Urothelium cell line (cell line): ENCODE results near the gene GPLD1.
"Not testable (repeated sequence)": the region's sequence is repeated elsewhere in the genome, so short reads cannot be mapped to it uniquely, and the experiment has no call there.

Source experiments
- DNase-seq: peaks from one replicate; pipeline ENCODE4 v3.0.0; 2011; ENCODE audit warnings: low spot score, mixed read lengths
- FAIRE-seq: peaks from 2 replicates; lab custom pipeline; 2011; peaks lifted over from hg19 to GRCh38; lab: Jason Lieb, UNC

Gene GPLD1

GRCh38 chr6:24489470-24489869, at the start of gene GPLD1:
Gene GPLD1 (minus strand): TSS chr6:24489578. CDS start chr6:24489511, 67 bp downstream.
- DNase-seq (no peak), FAIRE-seq (no peak)

- DNase-seq (no peak), FAIRE-seq (no peak)
Observed at GRCh38 chr6:24537771-24538385, 48.5 kb upstream of the GPLD1 start.

- no peak for DNase-seq
- FAIRE-seq, result no peak
Observed at GRCh38 chr6:24537082-24537699, 47.8 kb upstream of the GPLD1 start.

DNA sequence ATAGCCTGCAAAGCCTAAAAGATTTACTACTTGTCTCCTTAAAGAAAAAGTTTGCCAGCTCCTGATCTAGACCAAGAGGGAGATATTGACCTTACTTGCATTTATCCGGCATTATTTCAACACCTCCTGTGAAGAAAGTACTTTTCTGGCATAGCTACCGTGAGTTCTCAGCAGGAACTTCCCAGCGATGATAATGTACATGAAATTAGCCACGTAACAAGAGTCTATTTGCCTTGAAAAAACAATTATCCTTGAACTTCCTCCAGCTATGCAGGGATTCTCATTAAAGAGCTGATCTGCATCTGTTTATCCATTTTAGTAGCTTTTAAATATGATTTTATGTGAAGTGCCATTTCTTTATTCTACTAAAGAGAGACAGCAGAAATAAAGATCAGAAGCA, 47.1 kb upstream of the GPLD1 start:
- FAIRE-seq (no peak), DNase-seq (no peak)

- no peak for DNase-seq
- FAIRE-seq, result no peak
Observed at GRCh38 chr6:24535210-24535609, 45.8 kb upstream of the GPLD1 start.

DNA sequence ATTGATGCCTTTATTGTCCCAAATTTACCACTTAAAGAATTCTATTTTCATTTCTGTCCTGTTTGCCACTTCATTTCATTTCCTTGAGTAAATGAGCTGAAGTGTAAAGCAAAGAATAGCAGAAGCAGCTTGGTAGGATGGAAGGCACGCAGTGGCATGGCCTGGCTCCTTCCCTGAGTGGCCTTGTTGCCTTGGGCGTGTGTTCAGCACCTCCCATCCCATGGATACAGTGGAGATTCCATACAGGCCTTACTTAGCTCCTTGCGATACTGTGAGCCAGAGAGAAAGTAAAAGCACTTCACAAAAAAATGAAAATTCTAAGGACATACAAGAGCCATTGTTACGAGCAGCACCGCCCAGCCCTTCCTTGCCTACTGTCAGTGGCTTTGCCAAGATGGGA, 45.0 kb upstream of the GPLD1 start:
- FAIRE-seq (no peak), DNase-seq (no peak)

GRCh38 chr6:24529985-24530384, 40.6 kb upstream of the GPLD1 start:
- DNase-seq, result no peak
- no peak for FAIRE-seq

DNA sequence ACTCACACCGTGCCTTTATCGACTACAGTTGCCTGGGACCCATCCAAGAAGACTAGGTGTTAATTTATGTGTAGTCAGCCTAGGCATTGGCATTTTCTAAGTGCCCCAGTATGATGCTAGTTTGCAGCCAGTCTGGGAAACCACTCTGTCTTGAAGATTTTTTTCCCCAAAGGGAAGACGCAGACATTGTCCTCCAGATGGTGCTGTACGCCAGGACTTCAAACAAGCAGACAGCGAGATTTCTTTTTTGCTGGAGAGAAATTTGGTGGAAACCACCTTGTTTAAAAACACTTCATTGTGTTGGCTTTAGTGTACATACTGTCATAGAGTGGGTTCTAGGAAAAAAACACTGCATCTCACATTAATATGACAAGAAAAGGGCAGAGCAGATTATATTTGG, 35.4 kb upstream of the GPLD1 start:
- DNase-seq (peak; percentile 32), FAIRE-seq (no peak)

GRCh38 chr6:24524329-24524728, 35.0 kb upstream of the GPLD1 start:
- no peak for DNase-seq
- FAIRE-seq, result no peak

DNA sequence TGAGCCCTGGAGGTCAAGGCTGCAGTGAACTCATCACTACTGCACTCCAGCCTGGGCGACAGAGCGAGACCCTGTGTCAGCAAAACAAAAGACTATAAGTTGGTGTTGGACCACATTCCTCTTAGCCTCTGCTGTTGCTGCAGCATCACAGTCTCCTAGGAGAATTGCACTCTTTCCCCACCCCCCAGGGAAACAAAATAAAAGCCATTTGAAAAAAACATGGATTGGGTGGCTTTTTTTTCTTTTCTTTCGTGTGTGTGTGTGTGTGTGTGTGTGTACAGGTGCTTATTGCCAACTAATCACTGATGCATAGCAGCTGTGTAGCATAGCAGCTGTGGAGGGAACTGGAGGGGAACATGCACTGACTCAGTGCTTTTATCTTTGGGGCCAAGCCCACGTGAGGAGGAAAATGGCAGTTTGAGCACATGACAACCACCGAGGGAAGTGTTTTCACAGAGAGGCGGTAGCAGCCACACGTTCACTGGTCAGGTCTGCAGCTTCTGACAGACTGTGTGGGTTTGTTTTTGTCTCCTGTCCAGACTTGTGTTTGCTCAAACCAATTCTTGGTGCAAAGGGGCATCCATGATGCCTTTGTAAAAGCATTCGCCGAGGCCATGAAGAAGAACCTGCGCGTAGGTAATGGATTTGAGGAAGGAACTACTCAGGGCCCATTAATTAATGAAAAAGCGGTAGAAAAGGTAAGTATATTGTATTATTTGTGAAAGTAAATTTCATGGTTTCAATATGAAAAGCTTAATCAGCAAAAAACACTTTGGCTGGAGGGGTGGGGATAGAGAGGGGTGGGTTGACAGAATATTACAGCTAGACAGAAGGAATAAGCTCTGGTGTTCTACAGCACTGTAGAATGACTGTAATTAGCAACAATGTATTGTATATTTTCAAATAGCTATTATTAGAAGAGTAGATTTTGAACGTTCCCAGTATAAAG, 33.1 kb upstream of the GPLD1 start:
- no peak for DNase-seq
- FAIRE-seq, result no peak

- DNase-seq (peak; percentile 69), FAIRE-seq (no peak)
Observed at GRCh38 chr6:24520929-24521546, 31.7 kb upstream of the GPLD1 start.

DNA sequence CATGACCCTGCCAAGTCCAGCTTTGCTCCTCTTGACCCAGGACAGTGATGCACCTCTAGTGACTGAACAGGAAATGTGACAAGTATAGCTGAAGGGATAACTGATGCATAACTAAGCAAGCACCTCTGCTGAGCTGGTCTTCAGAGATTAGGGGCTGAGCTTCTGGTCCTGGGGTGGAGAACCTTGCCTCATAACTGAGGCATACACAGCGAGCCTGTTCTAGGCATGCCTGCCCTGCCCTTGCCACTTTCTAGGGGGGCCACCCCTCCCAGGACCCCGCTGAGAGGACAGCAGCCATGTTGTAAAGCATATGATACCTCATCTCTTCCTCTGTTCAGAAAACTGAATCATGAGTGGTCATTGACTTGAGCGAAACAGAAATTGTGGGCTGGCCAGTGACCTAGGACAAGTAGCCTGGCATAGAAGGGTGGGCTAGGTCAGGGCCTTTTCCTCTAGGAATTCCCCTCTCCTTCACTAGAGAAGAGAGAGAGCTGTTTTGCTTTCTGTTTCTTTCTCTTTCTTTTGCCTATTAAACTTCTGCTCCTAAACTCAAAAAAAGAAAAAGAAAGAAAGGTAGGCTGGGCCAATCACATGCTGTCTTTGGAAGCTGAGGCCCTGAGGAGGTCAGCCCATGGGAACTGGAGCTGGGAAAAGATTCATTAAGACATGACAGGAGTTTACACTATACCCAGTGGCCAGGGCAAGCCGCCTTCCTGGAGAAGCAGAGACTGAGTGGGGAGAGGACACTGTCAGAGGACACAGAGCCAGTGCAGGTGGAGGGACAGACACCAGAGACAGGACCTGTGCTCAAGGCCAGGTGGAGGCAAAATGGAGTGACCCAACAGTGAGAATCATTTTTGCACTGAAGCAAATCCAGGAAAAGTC, 28.5 kb upstream of the GPLD1 start:
- FAIRE-seq (no peak), DNase-seq (no peak)

DNA sequence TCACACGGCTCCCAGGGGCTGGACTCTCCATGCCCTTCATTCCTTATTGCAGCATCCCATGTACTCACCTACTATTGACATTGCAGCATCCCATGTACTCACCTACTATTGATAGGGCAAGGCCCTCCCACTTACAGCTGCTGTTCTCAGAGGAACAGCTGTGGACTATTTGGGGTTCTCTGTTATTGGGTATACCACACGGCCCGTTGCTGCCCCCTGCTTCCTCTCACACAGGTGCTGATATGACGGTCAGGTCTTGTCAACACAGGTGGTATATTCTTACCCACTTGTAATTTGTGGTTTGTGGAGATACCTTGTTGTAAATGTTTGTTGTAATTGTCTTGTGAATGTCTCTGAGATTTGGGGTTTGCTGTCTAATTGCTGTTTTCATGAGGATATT, 24.2 kb upstream of the GPLD1 start:
- FAIRE-seq, result no peak
- DNase-seq, result no peak

DNA sequence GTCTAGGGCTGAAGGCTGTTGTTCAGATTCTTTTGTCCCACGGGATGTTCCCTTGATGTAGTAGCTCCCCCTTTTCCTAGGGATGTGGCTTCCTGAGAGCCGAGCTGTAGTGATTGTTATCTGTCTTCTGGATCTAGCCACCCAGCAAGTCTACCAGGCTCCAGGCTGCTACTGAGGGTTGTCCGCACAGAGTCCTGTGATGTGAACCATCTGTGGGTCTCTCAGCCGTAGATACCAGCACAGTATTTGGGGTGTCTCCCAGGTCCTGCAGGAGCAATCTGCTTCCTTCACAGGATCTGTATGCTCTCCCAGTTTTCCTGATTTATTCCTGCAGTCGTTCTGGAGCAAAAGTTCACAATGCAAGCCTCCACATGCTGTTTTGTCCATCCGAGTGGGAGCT, 22.6 kb upstream of the GPLD1 start:
- not testable (repeated sequence) for DNase-seq, FAIRE-seq

- FAIRE-seq (no peak), DNase-seq (no peak)
Observed at GRCh38 chr6:24506814-24507520, 17.6 kb upstream of the GPLD1 start.

DNA sequence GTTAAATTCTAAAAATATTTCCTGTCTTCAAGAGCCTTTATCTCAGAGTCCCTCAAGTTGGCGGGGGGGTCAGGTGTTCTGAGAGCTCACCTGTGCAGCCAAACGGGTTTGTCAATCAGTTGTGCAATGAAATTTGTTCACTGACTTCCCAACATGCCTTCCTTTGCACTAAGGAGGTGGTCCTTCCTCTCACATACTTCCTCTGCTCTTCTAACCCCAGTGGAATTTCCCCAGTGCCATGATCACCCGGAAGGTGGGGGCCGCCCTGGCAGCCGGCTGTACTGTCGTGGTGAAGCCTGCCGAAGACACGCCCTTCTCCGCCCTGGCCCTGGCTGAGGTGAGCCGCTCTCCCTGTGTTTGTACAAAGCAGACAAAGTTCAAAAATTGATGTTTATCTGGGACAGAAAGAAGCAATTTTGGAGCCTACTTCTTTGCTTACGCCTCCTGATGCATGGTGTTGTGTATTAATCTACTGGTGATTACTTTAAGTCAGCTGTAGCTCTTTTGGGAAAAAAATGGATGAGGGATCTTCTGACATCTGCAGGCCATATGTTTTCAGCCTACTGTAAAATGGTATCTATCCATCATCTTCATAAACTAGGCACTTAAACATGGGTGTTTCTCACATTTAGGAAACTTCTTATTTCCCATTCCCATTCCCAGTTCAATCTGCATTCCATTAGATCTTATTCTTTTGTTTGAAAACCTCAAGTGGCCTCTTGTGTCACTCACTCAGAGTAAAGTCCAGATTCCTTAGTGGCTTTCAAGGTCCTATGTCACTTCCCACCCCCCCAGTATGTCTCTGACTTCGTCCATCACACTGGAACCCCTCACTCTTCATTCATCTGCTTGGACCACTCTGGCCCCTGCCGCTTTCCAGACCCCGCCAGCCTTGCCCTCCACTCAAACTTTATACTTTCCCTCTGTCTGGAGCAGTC, 15.5 kb upstream of the GPLD1 start:
- DNase-seq (no peak), FAIRE-seq (no peak)

DNA sequence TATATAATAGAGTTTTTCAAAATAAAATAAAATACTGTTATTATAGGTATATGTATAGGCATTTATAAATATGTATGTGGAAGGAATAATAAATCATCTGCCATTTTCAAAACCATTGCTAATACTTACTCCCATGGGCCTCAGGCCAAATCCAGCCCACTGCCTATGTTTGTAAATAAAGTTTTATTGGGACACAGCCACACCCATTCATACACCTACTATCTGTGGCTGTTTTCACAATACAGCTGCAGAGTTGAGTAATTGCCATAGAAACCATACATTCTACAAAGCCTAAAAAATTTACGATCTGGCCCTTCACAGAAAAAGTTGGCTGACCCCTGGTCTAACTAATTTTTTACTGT, 14.9 kb upstream of the GPLD1 start:
- no peak for FAIRE-seq
- DNase-seq, result no peak

DNA sequence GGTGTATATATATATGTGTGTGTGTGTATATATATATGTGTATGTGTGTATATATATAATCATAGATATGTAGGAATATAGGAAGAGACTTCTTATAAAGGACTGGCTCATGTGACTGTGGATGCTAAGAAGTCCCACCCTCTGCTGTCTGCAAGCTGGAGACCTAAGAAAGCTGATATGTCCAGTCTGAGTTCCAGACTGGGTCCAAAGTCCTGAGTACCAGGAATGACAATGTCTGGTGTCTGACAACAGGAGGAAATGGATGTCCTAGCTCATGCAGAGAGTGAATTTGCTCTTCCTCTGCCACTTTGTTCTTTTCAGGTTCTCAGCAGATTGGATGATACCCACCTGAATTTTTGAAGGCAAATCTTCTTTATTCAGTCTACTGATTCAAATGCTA, 12.5 kb upstream of the GPLD1 start:
- FAIRE-seq, result no peak
- no peak for DNase-seq

GRCh38 chr6:24501374-24501773, 12.0 kb upstream of the GPLD1 start:
- no peak for FAIRE-seq
- no peak for DNase-seq
